HG03095 (cell line): ENCODE measurements around the gene NRL.
"Not testable (repeated sequence)": the region's sequence is repeated elsewhere in the genome, so short reads cannot be mapped to it uniquely, and the experiment has no call there.

Experiments
- ATAC-seq: cut with Tn5 transposase; IDR thresholded peaks from one replicate; pipeline ENCODE4 v1.9.1; 2021; ENCODE audit warnings: moderate library complexity; ENCODE audit not compliant: unreplicated experiment

The NRL gene

DNA sequence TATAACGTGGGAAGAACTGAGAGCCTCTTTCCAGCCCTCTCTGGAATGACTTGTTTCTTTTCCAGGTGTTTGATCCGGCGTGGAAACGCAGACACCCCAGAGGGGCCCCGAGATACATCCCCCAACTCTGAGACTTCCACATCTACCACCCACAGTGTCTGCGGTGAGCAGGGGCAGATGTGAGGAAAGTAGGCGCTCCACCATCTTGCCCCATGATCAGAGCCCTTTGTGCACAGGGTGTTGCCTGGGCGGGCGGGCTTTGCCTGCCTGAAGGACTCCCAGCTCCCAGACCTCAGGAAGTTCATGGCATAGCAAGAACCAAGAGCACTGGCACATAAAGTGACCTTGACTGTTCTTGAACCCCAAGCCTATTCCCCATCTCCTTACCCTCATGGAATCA lies 60.1 kb downstream of the NRL start:
- no peak for ATAC-seq

DNA sequence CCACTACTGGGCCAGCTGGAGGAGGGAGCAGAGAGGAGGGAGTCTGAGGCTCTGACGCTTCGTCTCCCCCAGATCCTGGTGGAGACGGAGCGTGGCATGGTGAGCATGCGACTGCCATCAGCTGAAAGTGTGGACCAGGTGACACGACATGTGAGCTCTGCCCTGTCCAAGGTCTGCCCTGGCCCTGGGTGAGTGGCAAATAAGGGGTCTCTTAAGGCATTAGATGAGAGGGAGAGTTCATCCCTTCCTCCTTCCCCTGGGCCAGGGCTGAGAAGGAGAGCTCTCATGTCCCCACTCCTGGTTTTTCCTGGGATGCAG lies 60.5 kb downstream of the NRL start:
- ATAC-seq, result no peak

DNA sequence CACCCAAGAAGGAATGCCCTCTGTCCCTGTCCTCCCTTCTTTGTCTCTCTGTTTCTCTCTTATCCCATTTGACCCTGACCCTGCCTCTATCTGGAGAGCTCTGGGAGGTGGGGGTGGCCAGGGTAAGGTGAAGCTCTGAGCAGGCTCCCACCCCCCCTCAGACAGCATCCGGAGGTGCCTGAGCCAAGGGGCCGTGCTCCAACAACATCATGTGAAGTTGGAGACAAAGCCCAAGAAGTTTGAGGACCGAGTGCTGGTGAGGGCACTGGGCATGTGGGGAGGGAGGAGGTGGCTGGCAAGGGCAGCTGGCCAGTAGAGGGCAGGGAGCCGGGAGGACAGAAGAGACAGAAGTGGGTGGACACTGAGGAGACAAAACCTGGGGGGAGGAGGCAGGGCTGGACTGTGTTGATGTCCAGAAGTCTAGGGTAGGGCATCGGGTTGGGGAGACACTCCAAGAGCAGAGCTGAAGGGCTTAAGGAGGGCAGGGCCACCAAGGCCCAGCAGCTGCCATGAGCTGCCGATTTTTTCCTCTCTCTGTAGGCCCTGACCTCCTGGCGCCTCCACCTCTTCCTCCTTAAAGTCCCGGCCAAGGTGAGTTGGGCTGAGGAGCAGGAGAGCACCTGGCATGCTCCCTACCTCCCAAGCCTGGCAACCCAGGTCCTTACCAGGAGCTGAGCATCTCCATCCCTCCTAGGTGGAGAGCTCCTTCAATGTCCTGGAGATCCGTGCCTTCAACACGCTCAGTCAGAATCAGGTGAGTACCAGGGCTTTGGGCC lies 61.0 kb downstream of the NRL start:
- ATAC-seq, result no peak

GRCh38 chr14:24052656-24053547 lies 61.8 kb downstream of the NRL start:
- ATAC-seq, result no peak

- peak; percentile 63 for ATAC-seq
Observed at GRCh38 chr14:24051789-24052655, 62.7 kb downstream of the NRL start, which contains the start of gene CARMIL3. Gene CARMIL3 (plus strand): TSS chr14:24052009. CDS start chr14:24052154, 145 bp downstream.

DNA sequence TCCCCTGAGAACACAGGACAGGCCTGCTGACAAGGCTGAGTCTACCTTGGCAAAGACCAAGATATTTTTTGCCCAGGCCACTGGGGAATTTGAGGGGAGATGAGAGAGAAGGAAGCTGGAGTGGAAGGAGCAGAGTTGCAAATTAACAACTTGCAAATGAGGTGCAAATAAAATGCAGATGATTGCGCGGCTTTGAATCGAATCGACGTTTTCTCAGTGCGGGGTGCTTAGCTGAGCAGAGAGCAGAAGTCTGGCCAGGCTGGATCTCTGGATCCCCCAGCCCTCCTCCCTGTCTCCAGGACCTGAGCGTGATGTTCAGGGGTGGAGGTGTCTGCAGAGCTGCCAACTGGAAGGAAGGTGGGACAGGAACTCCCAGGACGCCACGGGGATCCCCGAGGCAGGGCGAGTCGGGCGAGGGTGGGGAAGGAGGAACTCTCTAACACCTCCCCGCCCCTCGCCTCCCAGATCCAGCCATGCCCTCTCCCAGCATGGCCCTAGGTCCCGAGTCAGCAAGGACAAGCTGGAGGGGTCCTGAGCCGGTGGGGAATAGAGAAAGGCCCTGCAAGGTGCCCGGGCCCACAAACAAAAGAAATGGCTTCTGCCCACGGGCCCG lies 63.5 kb downstream of the NRL start:
- ATAC-seq, result peak; percentile 13

DNA sequence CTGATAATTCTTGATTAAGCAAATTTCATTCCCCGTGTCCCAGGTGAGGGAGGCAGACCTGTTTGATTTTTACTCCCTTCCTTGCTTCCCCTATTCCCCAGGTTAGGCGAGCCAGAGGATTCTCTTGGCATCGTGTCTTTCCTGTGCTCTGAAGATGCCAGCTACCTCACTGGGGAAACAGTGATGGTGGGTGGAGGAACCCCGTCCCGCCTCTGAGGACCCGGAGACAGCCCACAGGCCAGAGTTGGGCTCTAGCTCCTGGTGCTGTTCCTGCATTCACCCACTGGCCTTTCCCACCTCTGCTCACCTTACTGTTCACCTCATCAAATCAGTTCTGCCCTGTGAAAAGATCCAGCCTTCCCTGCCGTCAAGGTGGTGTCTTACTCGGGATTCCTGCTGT lies 64.0 kb downstream of the NRL start:
- ATAC-seq, result not testable (repeated sequence)

GRCh38 chr14:24049002-24049401 lies 65.7 kb downstream of the NRL start:
- ATAC-seq, result not testable (repeated sequence)

DNA sequence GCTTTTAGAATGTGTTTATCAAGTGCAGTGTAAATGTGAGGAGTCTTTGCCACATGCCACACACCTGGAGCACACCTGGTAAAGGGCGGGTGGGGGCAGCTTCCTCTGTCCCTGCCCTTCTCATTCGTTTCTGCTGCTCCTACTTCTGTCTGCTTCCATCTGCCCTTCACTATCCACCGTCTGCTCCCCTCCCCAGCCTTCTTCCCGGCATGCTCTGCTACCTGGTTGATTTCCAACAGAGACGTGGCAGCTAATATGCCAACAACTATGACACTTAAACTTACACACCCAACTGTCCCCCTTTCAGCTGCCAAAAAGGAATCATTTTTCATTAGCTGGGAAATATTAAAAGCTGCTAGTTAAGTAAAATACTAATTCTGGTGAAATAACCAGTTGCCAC lies 72.0 kb downstream of the NRL start:
- ATAC-seq, result no peak

DNA sequence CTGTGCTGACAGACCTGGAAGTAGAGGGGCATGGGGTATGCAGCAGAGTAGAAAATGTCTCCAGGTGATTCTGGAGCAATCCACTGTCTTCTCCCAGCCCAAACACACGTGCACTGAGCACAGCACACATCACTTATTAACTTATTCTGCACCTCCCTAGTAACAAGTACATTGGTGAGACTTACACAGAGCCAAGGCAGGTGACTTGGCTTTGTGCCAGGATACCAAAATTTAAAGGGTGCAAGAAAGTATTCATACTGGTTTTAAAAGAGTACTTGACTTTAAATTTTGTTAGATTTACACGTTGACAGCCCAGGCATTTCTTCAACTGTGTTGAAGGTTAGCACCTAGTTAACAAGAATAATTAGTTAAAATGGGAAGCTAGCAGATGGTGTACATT lies 74.1 kb downstream of the NRL start:
- ATAC-seq, result no peak

- no peak for ATAC-seq
Observed at GRCh38 chr14:24038686-24039085, 76.1 kb downstream of the NRL start.

DNA sequence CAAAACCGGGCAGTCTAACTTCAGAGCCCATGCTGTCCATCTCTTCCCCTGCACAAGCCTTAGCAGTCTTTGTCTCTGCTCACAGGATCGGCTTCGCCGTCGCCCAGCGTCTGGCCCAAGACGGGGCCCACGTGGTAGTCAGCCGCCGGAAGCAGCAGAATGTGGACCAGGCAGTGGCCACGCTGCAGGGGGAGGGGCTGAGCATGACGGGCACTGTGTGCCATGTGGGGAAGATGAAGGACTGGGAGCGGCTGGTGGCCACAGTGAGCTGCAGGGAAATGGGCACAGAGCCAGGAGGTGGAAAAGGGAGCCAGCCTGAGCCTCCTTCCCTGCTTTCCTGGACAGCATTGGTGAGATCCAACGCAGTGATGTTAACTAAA lies 77.1 kb downstream of the NRL start:
- no peak for ATAC-seq

GRCh38 chr14:24036963-24037657 lies 77.6 kb downstream of the NRL start:
- not testable (repeated sequence) for ATAC-seq

GRCh38 chr14:24036169-24036962 lies 78.4 kb downstream of the NRL start:
- ATAC-seq, result peak; percentile 49

DNA sequence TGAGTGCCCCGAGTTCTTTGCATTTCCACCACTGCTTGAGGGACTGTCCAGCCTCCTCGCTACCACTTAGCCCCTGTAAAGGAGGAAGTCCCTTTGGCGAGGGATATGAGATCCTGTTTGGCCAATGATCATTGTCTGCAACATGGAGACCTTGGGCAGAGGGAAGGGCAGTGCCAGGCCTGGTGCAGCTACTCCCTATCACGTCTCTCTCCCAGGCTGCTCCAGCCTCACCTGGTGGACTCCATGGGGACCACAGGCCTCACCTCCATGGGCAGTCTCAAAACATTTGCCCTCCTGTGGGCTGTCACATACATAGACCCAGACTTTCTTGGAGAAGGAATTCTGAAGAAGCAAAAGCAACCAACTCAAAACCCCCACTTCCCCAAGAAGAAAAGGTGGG lies 79.0 kb downstream of the NRL start:
- peak; percentile 8 for ATAC-seq

DNA sequence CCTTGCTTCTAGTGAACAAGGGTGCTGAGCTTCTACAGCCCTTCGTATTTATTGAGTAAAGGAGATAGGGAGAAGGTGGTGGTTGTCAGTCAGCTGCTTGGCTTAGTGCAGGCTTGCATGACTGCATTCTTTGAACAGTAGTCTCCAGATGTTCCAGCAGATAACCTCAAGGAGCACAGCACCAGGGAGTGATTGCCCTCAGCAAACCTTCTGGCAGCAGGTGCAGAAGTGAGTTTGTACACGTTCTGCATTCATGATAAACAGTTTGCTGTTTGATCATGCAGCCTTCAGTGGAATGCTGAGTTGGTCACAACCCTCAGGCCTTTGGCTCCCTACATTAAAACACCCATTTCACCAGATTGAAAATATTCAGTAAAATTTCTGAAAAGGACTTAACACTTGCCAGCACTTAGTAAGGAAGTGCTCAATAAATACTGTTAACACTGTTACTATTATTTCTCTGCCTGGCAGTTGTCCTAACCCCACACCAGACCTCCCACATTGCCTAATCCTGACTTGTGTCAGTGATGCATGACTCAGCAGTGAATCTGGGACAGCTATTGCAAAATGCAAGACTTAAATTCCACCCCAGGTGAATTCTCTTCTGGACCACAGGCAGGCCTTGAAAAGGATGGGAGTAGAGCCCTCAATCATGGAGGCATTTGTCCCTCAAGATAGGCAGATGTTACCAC lies 81.9 kb downstream of the NRL start:
- no peak for ATAC-seq

DNA sequence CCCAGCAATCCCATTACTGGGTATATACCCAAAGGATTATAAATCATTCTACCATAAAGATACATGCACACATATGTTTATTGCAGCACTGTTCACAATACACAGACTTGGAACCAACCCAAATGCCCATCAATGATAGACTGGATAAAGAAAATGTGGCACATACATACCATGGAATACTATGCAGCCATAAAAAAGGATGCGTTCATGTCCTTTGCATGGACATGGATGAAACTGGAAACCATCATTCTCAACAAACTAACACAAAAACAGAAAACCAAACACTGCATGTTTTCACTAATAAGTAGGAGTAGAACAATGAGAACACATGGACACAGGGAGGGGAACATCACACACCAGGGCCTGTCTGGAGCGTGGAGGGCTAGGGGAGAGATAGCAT lies 83.4 kb downstream of the NRL start:
- ATAC-seq, result not testable (repeated sequence)

DNA sequence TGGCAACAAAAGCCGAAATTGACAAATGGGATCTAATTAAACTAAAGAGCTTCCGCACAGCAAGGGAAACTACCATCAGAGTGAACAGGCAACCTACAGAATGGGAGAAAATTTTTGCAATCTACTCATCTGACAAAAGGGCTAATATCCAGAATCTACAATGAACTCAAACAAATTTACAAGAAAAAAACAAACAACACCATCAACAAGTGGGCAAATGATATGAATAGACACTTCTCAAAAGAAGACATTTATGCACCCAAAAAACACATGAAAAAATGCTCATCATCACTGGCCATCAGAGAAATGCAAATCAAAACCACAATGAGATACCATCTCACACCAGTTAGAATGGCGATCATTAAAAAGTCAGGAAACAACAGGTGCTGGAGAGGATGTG lies 85.1 kb downstream of the NRL start:
- ATAC-seq, result not testable (repeated sequence)
